Measurements from ENCODE around the gene CELSR1. TPM values are rescaled to one million over a fixed set of nuclear protein-coding genes. Genes with fewer than 3 reads are reported as not detected.

CELSR1 gene
- total and polyA plus RNA-seq, 7 donors, result 0.23 to 5.0 (median 0.82) TPM

DNA sequence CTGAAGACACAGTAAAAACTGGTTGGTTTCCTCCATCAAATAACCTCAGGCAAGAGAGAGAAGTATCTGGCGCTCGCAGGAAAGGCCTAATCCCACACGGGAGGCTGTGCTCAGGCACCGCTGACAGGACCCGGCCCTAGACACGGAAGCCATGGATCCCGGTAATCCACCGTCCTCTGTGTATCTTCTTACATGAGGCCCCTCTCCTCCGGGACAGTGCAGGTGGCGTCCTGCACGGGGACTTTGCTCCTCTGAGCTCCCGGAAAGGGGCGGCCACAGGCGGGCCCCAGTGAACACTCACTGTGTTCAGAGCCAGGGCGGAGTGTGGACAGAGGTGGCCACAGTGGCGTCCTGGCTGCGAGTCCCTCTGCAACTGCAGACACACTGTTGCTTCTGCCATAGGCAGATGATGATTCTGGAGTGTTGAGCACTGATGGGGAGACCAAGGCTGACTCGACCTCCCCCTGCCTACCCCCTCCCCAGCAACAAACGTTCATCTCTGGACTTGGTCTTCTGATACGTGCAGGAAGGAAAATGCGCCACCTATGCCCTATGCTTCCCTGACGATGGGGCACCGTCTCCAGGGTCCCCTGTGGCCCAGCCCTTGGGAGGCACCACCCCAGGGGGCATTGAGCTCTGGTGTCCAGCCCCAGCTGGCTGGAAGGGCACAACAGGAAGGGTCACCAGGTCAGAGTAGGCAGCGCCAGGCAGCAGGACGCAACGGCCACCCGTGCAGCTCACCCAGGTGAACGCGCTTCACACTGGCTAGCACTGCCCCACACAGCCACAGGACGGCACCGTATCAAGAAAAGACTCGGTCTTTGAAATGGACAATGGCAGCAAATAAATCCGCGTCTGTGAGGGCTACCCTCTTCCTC, 106.2 kb downstream of the CELSR1 start:
- Histone ChIP-seq H3K4me3 (no peak overlapping the region), H3K9me3 (no peaks in the 10 kb centered on the region), H3K36me3 (no peaks in the 10 kb centered on the region), H3K27ac (no peak overlapping the region), H3K4me1 (no peaks in the 10 kb centered on the region), H3K27me3 (peaks cover 0 to 14% (median 0%) of the 10 kb centered on the region in 3 donors)
- intact Hi-C loops (cut with DNase I), result no loop called here
- 56 to 79% methylated on average over 34 of the region's 34 CpGs for WGBS, 2 donors
- no peak for DNase-seq
- TF ChIP-seq, protein P1, sequence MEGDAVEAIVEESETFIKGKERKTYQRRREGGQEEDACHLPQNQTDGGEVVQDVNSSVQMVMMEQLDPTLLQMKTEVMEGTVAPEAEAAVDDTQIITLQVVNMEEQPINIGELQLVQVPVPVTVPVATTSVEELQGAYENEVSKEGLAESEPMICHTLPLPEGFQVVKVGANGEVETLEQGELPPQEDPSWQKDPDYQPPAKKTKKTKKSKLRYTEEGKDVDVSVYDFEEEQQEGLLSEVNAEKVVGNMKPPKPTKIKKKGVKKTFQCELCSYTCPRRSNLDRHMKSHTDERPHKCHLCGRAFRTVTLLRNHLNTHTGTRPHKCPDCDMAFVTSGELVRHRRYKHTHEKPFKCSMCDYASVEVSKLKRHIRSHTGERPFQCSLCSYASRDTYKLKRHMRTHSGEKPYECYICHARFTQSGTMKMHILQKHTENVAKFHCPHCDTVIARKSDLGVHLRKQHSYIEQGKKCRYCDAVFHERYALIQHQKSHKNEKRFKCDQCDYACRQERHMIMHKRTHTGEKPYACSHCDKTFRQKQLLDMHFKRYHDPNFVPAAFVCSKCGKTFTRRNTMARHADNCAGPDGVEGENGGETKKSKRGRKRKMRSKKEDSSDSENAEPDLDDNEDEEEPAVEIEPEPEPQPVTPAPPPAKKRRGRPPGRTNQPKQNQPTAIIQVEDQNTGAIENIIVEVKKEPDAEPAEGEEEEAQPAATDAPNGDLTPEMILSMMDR (IDR thresholded peaks at IDR 0.05), result no peak
- TF ChIP-seq EP300 (IDR thresholded peaks at IDR 0.05) (no peak), POLR2A (IDR thresholded peaks at IDR 0.05) (no peak), POLR2AphosphoS5 (IDR thresholded peaks at IDR 0.05) (no peak)

DNA sequence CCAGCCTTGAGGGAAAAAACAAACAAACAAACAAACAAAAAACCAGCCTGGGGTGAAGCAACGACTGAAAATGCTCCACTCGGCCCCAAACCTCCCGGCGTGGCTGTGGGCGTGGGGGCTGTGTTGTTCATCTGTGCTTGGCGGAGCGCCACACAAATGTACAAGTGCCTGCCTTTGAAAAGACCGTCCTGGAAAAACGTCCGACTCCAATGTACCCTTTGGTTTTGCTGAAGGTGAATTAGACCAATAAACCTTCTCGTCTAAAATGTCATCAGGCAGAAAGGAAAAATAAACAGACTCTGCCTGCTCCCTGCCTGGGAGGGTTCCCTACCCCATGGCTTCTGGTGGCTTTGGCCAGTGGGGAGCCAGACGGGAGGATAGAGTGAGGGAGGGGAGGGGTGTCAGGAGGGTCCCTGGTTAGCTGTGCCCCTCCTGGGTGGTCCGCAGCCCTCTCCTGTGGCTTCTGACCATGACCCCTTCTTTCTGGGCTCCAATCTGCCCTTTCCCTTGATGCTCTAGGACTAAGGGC, 108.0 kb downstream of the CELSR1 start:
- Histone ChIP-seq H3K27ac (no peak overlapping the region), H3K36me3 (no peaks in the 10 kb centered on the region), H3K4me3 (no peak overlapping the region), H3K27me3 (peaks cover 0 to 14% (median 0%) of the 10 kb centered on the region in 3 donors), H3K4me1 (no peaks in the 10 kb centered on the region), H3K9me3 (no peaks in the 10 kb centered on the region)
- WGBS, 2 donors, result 16 to 66% methylated on average over 13 of the region's 13 CpGs
- intact Hi-C loops (cut with DNase I), result no loop called here
- no peak for DNase-seq
- TF ChIP-seq, protein P1 (IDR thresholded peaks at IDR 0.05), result no peak
- TF ChIP-seq POLR2AphosphoS5 (IDR thresholded peaks at IDR 0.05) (no peak), EP300 (IDR thresholded peaks at IDR 0.05) (no peak), POLR2A (IDR thresholded peaks at IDR 0.05) (no peak)

DNA sequence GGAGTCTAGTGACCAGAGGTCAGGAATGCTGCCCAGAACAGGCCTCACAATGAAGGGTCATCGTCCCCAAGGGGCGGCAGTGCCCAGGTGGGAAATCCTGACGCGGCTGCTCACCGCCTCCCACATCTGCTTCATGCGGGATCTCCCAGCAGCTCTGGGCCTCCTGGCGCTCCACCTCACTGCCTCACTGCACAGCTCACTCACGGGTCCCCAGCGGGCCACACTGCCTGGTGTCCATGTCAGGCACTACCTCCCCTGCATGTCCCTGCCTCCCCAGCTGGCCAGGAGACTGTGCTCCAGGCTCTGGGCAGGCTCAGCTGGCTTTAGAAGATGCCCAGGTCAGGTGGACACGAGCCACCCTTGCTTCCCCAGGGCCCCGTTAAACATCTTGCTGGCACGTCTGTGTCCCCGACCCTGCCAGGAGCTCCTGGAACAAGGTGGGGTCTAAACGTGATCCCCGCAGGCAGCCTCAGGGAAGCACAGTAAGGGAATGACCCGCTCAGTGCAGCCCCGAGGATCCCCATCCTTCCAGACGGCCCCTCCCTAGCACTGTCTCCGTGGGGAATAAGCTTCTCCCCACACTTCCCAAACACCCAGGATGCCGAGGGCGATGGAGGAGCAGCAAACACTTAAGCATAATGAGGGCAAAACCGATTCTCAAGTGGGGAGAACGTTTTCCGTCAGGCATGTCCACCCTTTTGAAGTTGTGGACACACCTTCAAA, 108.7 kb downstream of the CELSR1 start:
- intact Hi-C loops (cut with DNase I), result no loop called here
- peaks cover 0 to 14% (median 0%) of the 10 kb centered on the region in 3 donors for H3K27me3 ChIP-seq
- no peaks in the 10 kb centered on the region for H3K4me1 ChIP-seq
- H3K27ac ChIP-seq, result no peak overlapping the region
- WGBS, 2 donors, result 61 to 76% methylated on average over 24 of the region's 24 CpGs
- TF ChIP-seq POLR2AphosphoS5 (IDR thresholded peaks at IDR 0.05), result no peak
- no peak for DNase-seq
- no peak overlapping the region for H3K4me3 ChIP-seq
- no peaks in the 10 kb centered on the region for H3K9me3 ChIP-seq
- no peaks in the 10 kb centered on the region for H3K36me3 ChIP-seq

DNA sequence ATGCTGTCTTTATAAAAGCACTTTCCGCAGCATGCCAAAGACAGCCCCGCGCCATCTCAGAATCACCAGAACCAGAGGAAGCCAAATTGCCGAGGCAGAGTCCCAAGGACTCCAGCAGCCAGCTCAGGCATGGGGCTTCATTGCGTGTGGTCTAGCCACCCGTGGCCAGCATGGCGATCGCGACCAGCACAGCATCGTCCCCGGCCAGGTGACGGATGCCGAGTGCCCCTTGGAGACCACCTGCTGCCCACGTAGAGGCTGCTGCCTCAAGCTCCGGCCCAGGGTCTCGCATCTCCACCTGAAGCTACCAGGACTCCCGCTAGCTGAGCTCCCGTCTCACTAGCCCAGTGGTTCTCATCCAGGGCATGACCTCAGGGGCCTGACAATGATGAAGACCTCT, 109.2 kb downstream of the CELSR1 start:
- no peaks in the 10 kb centered on the region for H3K9me3 ChIP-seq
- H3K4me1 ChIP-seq, result no peaks in the 10 kb centered on the region
- WGBS, 2 donors, result 93 to 98% methylated on average over 18 of the region's 18 CpGs
- no peaks in the 10 kb centered on the region for H3K36me3 ChIP-seq
- peaks cover 0 to 14% (median 0%) of the 10 kb centered on the region in 3 donors for H3K27me3 ChIP-seq
- DNase-seq, result no peak
- intact Hi-C loops (cut with DNase I), result no loop called here
- TF ChIP-seq EP300 (IDR thresholded peaks at IDR 0.05), result no peak
- no peak for TF ChIP-seq POLR2A (IDR thresholded peaks at IDR 0.05)
- TF ChIP-seq POLR2AphosphoS5 (IDR thresholded peaks at IDR 0.05), result no peak
- TF ChIP-seq, protein P1 (IDR thresholded peaks at IDR 0.05), result no peak
- H3K4me3 ChIP-seq, result no peak overlapping the region
- H3K27ac ChIP-seq, result no peak overlapping the region

DNA sequence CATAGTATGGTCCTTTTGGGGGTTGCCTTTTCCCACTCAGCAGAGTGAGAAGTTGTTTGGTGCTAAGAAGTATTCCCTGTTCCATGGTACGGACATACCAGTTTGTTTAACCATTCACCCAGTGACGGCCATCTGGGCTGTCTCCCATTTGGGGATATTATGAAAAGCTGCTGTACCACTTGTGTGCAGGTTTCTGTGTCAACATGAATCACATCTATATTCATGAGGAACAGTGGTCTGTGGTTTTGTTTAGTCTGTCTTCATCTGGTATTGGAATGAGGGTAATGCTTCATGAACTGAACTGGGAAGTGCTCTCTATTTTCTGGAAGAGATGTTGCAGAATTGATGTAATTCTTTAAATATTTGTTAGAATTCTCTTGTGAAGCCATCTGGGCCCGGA, 112.4 kb downstream of the CELSR1 start:
- Histone ChIP-seq H3K4me1 (no peaks in the 10 kb centered on the region), H3K36me3 (no peaks in the 10 kb centered on the region), H3K27ac (no peak overlapping the region), H3K4me3 (no peak overlapping the region), H3K27me3 (peaks cover 0 to 14% (median 0%) of the 10 kb centered on the region in 3 donors), H3K9me3 (no peaks in the 10 kb centered on the region)
- intact Hi-C loops (cut with DNase I), result no loop called here
- TF ChIP-seq POLR2AphosphoS5 (IDR thresholded peaks at IDR 0.05), result no peak
- TF ChIP-seq POLR2A (IDR thresholded peaks at IDR 0.05), result no peak
- no peak for TF ChIP-seq EP300 (IDR thresholded peaks at IDR 0.05)
- TF ChIP-seq, protein P1 (IDR thresholded peaks at IDR 0.05), result no peak
- DNase-seq, result no peak
- 54 to 73% methylated on average over 3 of the region's 3 CpGs for WGBS, 2 donors

Measured in sigmoid colon (tissue), 7 donors.